Renal cortical epithelial cell (primary cell): Measurements from ENCODE around the gene JARID2. TPM values are rescaled to one million over a fixed set of nuclear protein-coding genes. Genes with fewer than 3 reads are reported as not detected.
A peak's percentile ranks its signal among the peaks of the same experiment; 100 is the strongest.
"Not testable (repeated sequence)": the region's sequence is repeated elsewhere in the genome, so short reads cannot be mapped to it uniquely, and the experiment has no call there.

Experiments used
- DNase-seq: peaks from one replicate; pipeline ENCODE4 v3.0.0-alpha.2; 2011; ENCODE audit warnings: low read depth
- total RNA-seq: library from RNA; depleted of rRNA; stranded (reverse); fragments of >200 nt; gene quantifications from 2 replicates; pipeline ENCODE4 v1.2.3, GENCODE V29; 2014

JARID2 gene
- total RNA-seq, 1 donor from 2014 or later = 8.5 TPM

GRCh38 chr6:15308435-15309213, 62.8 kb downstream of the JARID2 start:
- peak; percentile 58 for DNase-seq

- no peak for DNase-seq
Measured at GRCh38 chr6:15309611-15310283, 63.9 kb downstream of the JARID2 start.

- no peak for DNase-seq
Measured at GRCh38 chr6:15310680-15311079, 64.8 kb downstream of the JARID2 start.

GRCh38 chr6:15312500-15312899, 66.6 kb downstream of the JARID2 start:
- peak; percentile 78 for DNase-seq

- no peak for DNase-seq
Measured at GRCh38 chr6:15313367-15313766, 67.5 kb downstream of the JARID2 start.

- DNase-seq = no peak
Measured at GRCh38 chr6:15316754-15317153, 70.9 kb downstream of the JARID2 start.

- DNase-seq = no peak
Measured at GRCh38 chr6:15317251-15317650, 71.4 kb downstream of the JARID2 start.

GRCh38 chr6:15317934-15318902, 72.3 kb downstream of the JARID2 start:
- no peak for DNase-seq

- DNase-seq = no peak
Measured at GRCh38 chr6:15319677-15320076, 73.8 kb downstream of the JARID2 start.

GRCh38 chr6:15320693-15321092, 74.8 kb downstream of the JARID2 start:
- DNase-seq = no peak

- DNase-seq = no peak
Measured at GRCh38 chr6:15322184-15322583, 76.3 kb downstream of the JARID2 start.

GRCh38 chr6:15322781-15323536, 77.1 kb downstream of the JARID2 start:
- peak; percentile 63 for DNase-seq

GRCh38 chr6:15323611-15324010, 77.7 kb downstream of the JARID2 start:
- DNase-seq = not testable (repeated sequence)

- DNase-seq = peak; percentile 30
Measured at GRCh38 chr6:15324427-15324985, 78.6 kb downstream of the JARID2 start.

- DNase-seq = no peak
Measured at GRCh38 chr6:15325540-15325955, 79.7 kb downstream of the JARID2 start.

- no peak for DNase-seq
Measured at GRCh38 chr6:15326067-15326614, 80.3 kb downstream of the JARID2 start.

GRCh38 chr6:15327271-15327670, 81.4 kb downstream of the JARID2 start:
- no peak for DNase-seq

GRCh38 chr6:15329197-15329671, 83.4 kb downstream of the JARID2 start:
- peak; percentile 73 for DNase-seq

- DNase-seq = peak; percentile 48
Measured at GRCh38 chr6:15330174-15330944, 84.5 kb downstream of the JARID2 start.

GRCh38 chr6:15331143-15331542, 85.3 kb downstream of the JARID2 start:
- peak; percentile 81 for DNase-seq
